Suprapubic skin (tissue), 4 donors: ENCODE measurements around the gene AMACR. TPM values are rescaled to one million over a fixed set of nuclear protein-coding genes. Genes with fewer than 3 reads are reported as not detected.

ENCODE experiments used
- DNase-seq, 2 donors: peaks; one replicate each; pipeline ENCODE4 v3.0.0-alpha.2; 2019; ENCODE audit warnings: low spot score in 2 of 2
- H3K27ac ChIP-seq: fragments of 200-600 bp; sonication (generic); one replicate; pipeline ENCODE4 v1.5.1; 2019
- H3K27me3 ChIP-seq: fragments of 200-600 bp; sonication (generic); one replicate; pipeline ENCODE4 v1.5.1; 2019
- H3K36me3 ChIP-seq: fragments of 200-600 bp; sonication (generic); one replicate; pipeline ENCODE4 v1.5.1; 2019
- H3K4me1 ChIP-seq: fragments of 200-600 bp; sonication (generic); one replicate; pipeline ENCODE4 v1.5.1; 2019
- H3K4me3 ChIP-seq: fragments of 200-600 bp; sonication (generic); one replicate; pipeline ENCODE4 v1.5.1; 2019; ENCODE audit warnings: mild to moderate bottlenecking
- H3K9me3 ChIP-seq: fragments of 200-600 bp; sonication (generic); one replicate; pipeline ENCODE4 v1.5.1; 2019
- EP300 ChIP-seq: sonication (generic); formaldehyde crosslinking; IDR thresholded peaks from one replicate; pipeline ENCODE4 v1.6.1; 2017; ENCODE audit warnings: antibody characterized with exemption
- POLR2A ChIP-seq, 2 donors: fragments of 450-650 bp; IDR thresholded peaks; one replicate each; pipeline ENCODE4 v1.6.1; 2017; ENCODE audit warnings: antibody characterized with exemption in 2 of 2, mild to moderate bottlenecking in 2 of 2, moderate library complexity in 2 of 2
- POLR2AphosphoS5 ChIP-seq, 3 donors: sonication (generic); formaldehyde crosslinking; IDR thresholded peaks; one replicate each; pipeline ENCODE4 v1.6.1; 2017; ENCODE audit warnings: antibody characterized with exemption in 3 of 3
- WGBS: methylation state at CpG from one replicate; pipeline ENCODE4 v1.1.5; 2018; 5-methylcytosine and 5-hydroxymethylcytosine counted together
- total RNA-seq, 4 donors: library from RNA; depleted of rRNA; stranded (reverse); fragments of >200 nt; gene quantifications; one replicate each; pipeline ENCODE4 v1.1.0, GENCODE V29; 2016
- TF ChIP-seq, protein P1 (sequence below), 2 donors: fragments of 200-600 bp in 1 of 2; fragments of 450-650 bp in 1 of 2; sonication (generic) in 1 of 2; IDR thresholded peaks; one replicate each; pipeline ENCODE4 v1.5.1; 2016 to 2019; ENCODE audit warnings: antibody characterized with exemption in 2 of 2, mild to moderate bottlenecking in 1 of 2, moderate library complexity in 1 of 2

The AMACR gene
- total RNA-seq, 4 donors from 2014 or later = 9.1 to 14.3 (median 11.5) TPM

DNA sequence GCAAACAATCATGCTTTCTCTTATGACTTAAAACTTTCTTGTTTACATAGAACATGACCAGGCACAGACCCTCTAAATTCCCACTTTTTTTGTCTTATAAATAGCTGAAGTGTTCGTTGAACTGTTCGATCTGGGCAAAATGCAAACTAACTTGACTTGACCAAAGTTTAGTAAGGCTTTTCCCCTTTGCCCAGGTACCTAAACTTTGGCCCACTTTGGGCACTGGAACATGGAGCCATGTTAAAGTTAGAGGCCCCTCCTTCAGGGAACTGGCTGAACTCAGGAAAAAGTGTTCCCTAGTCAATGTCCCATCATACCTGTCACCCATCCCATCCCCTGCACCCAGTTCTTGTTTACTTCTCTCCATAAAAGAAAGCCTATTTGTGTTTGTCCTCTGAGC, 9.4 kb upstream of the AMACR start:
- Histone ChIP-seq H3K27me3 (no peaks in the 10 kb centered on the region), H3K36me3 (peaks cover 10% of the 10 kb centered on the region), H3K4me3 (no peak overlapping the region), H3K27ac (no peak overlapping the region), H3K9me3 (no peaks in the 10 kb centered on the region), H3K4me1 (no peaks in the 10 kb centered on the region)
- TF ChIP-seq, protein P1, sequence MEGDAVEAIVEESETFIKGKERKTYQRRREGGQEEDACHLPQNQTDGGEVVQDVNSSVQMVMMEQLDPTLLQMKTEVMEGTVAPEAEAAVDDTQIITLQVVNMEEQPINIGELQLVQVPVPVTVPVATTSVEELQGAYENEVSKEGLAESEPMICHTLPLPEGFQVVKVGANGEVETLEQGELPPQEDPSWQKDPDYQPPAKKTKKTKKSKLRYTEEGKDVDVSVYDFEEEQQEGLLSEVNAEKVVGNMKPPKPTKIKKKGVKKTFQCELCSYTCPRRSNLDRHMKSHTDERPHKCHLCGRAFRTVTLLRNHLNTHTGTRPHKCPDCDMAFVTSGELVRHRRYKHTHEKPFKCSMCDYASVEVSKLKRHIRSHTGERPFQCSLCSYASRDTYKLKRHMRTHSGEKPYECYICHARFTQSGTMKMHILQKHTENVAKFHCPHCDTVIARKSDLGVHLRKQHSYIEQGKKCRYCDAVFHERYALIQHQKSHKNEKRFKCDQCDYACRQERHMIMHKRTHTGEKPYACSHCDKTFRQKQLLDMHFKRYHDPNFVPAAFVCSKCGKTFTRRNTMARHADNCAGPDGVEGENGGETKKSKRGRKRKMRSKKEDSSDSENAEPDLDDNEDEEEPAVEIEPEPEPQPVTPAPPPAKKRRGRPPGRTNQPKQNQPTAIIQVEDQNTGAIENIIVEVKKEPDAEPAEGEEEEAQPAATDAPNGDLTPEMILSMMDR (IDR thresholded peaks at IDR 0.05) = no peak
- WGBS = 81% methylated on average over 2 of the region's 2 CpGs
- no peak for DNase-seq

DNA sequence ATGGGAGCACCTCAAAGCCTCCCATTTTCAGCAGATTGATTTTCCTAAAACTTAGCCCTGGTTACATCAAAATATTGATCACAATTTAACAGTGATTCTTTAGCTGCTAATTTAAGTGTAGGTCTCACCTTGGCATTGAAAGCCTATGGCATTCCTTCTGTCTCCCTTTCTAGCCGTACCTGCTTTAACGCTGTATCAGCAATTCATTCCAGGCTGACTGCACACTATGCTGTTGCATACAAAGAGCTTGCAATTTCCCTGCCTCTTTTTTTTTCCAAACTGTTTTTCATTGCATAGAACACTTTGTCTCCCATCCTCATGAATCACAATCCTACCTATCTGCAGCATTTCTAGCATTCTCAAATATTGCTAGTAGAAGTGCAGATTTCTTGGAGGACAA, 8.9 kb upstream of the AMACR start:
- Histone ChIP-seq H3K27ac (no peak overlapping the region), H3K4me3 (no peak overlapping the region), H3K4me1 (no peaks in the 10 kb centered on the region), H3K9me3 (no peaks in the 10 kb centered on the region), H3K27me3 (no peaks in the 10 kb centered on the region), H3K36me3 (peaks cover 10% of the 10 kb centered on the region)
- TF ChIP-seq EP300 (no peak), POLR2A (IDR thresholded peaks at IDR 0.05) (no peak), POLR2AphosphoS5 (IDR thresholded peaks at IDR 0.05) (no peak)
- TF ChIP-seq, protein P1 (IDR thresholded peaks at IDR 0.05) = no peak
- no peak for DNase-seq
- WGBS = 85% methylated on average over 2 of the region's 2 CpGs

DNA sequence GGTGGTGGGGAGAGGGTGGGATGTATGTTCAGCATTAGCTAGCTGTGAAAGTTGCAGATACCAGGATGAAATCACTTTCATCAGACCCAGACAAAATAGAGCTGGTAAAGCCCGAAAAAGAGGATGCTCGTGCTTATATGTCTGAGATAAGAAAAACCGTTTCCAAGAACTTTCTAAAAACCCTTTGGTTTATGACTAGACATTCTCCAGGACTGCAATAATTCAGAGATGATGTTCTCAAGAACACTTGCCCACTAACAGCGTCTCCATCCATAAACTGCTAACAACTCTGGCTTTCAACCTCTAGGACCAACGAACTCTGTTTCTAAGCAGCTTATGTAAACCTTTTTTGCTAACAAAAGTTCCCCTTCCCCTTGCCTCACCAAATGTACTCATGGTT, 8.4 kb upstream of the AMACR start:
- TF ChIP-seq POLR2A (IDR thresholded peaks at IDR 0.05) (no peak), EP300 (no peak), POLR2AphosphoS5 (IDR thresholded peaks at IDR 0.05) (no peak)
- Histone ChIP-seq H3K9me3 (no peaks in the 10 kb centered on the region), H3K4me1 (no peaks in the 10 kb centered on the region), H3K4me3 (no peak overlapping the region), H3K27me3 (no peaks in the 10 kb centered on the region), H3K27ac (no peak overlapping the region), H3K36me3 (peaks cover 10% of the 10 kb centered on the region)
- DNase-seq = no peak
- WGBS = 80% methylated on average over 5 of the region's 5 CpGs

DNA sequence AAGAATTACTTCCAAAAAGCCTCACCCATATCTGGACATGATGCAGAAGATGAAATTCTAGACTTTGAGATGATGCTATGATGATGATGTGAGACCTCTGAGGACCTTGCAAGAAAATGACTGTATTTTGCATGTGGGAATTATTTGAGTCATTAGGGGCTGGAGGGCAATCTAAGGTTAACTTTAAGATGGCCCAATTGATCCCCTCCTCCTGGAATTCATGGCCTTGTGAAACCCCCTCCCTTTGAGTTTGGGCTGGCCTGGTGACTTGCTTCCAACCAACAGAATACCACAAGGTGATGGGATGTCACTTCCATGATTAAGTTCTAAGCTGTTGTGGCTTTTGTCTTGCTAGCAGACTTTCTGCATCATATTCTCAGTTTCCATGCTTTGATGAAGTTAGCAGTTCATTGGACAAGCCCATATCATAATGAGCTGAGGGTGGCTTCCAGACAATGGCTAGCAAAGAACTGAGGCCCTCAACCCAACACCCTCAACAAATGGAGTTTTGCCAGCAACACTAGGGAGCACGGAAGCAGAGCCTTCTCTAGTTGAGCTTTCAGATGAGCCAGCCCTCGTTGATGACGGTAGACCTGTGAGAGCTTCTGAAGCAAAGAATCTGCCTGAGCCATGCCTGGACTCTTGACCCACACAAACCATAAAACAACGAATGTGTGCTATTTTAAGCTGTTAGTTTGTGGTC, 7.4 kb upstream of the AMACR start:
- Histone ChIP-seq H3K4me3 (no peak overlapping the region), H3K9me3 (no peaks in the 10 kb centered on the region), H3K4me1 (no peaks in the 10 kb centered on the region), H3K27me3 (no peaks in the 10 kb centered on the region), H3K27ac (no peak overlapping the region), H3K36me3 (peaks cover 4% of the 10 kb centered on the region)
- TF ChIP-seq EP300 = no peak
- no peak for TF ChIP-seq POLR2A (IDR thresholded peaks at IDR 0.05)
- no peak for TF ChIP-seq POLR2AphosphoS5 (IDR thresholded peaks at IDR 0.05)
- TF ChIP-seq, protein P1 (IDR thresholded peaks at IDR 0.05) = no peak
- 86% methylated on average over 4 of the region's 4 CpGs for WGBS
- DNase-seq = no peak

DNA sequence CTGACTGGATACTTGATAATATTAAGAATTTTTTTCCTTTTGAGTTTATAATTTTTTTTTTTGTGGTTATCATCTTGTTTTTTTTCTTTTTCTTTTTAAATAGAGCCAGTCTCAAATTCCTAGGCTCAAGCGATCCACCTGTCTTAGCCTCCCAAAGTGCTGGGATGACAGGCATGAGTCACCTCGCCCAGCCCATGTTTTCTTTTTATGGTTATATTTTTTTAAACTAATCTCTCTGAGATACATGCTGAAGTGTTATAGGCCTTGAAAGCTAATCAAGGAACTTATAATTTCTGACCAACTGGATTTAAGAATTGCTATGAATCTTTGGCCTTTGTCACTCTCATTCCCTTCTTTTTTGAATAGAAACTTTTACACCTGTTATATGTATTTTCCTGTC, 6.8 kb upstream of the AMACR start:
- no peaks in the 10 kb centered on the region for H3K27me3 ChIP-seq
- no peak overlapping the region for H3K4me3 ChIP-seq
- no peaks in the 10 kb centered on the region for H3K36me3 ChIP-seq
- H3K4me1 ChIP-seq = no peaks in the 10 kb centered on the region
- H3K27ac ChIP-seq = no peak overlapping the region
- DNase-seq = no peak
- H3K9me3 ChIP-seq = no peaks in the 10 kb centered on the region
- TF ChIP-seq, protein P1 (IDR thresholded peaks at IDR 0.05) = no peak
- TF ChIP-seq EP300 (no peak), POLR2A (IDR thresholded peaks at IDR 0.05) (no peak), POLR2AphosphoS5 (IDR thresholded peaks at IDR 0.05) (no peak)
- 95% methylated on average over 2 of the region's 2 CpGs for WGBS

DNA sequence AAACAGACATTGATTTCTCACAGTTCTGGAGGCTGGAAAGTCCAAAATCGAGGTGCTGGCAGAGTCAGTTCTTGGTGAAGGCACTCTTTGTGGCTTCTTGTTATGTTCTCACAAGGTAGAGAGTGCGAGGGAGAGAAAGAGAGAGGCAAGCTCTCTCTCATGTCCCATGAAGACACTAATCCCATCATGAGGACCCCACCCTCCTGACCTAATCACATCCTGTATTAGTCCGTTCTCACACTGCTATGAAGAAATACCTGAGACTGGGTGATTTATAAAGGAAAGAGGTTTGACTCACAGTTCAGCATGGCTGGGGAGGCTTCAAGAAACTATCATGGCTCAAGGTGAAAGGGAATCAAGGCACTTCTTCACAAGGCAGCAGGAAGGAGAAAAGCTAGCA, 5.7 kb upstream of the AMACR start:
- no peak for DNase-seq
- Histone ChIP-seq H3K4me3 (no peak overlapping the region), H3K36me3 (no peaks in the 10 kb centered on the region), H3K27ac (no peak overlapping the region), H3K27me3 (no peaks in the 10 kb centered on the region), H3K9me3 (no peaks in the 10 kb centered on the region), H3K4me1 (peaks cover 6% of the 10 kb centered on the region)
- TF ChIP-seq POLR2A (IDR thresholded peaks at IDR 0.05) (no peak), EP300 (no peak), POLR2AphosphoS5 (IDR thresholded peaks at IDR 0.05) (no peak)
- TF ChIP-seq, protein P1 (IDR thresholded peaks at IDR 0.05) = no peak
- WGBS = 94% methylated on average over 3 of the region's 3 CpGs
